GM18526 (cell line): ENCODE results near the gene HOXC12.

Experiments
- POLR2A ChIP-seq: IDR thresholded peaks from 3 replicates; pipeline ENCODE4 v1.6.1; 2011; ENCODE audit not compliant: insufficient read length; ENCODE audit errors: extremely low read depth

The HOXC12 gene, protein sequence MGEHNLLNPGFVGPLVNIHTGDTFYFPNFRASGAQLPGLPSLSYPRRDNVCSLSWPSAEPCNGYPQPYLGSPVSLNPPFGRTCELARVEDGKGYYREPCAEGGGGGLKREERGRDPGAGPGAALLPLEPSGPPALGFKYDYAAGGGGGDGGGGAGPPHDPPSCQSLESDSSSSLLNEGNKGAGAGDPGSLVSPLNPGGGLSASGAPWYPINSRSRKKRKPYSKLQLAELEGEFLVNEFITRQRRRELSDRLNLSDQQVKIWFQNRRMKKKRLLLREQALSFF

DNA sequence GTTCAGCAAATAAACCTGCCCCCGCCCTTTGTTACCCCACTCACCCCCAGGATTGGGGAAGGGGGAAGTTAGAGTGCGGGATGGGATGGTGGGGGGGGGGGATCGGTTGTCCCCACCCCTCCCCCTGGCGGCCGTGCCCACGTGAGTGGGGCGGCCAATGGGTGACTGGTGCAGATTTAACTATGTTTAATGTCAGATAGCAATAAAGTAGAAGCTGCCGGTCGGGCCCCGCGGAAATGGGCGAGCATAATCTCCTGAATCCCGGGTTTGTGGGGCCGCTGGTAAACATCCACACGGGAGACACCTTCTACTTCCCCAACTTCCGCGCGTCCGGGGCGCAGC is at the start of gene HOXC12:
TSS of gene HOXC12 (plus strand) at position 210 of the 342 bp plus-strand sequence. CDS start at position 237, 27 bp downstream.
- TF ChIP-seq POLR2A = no peak

GRCh38 chr12:53907103-53907502 is 47.6 kb upstream of the HOXC12 start:
- TF ChIP-seq POLR2A = no peak

DNA sequence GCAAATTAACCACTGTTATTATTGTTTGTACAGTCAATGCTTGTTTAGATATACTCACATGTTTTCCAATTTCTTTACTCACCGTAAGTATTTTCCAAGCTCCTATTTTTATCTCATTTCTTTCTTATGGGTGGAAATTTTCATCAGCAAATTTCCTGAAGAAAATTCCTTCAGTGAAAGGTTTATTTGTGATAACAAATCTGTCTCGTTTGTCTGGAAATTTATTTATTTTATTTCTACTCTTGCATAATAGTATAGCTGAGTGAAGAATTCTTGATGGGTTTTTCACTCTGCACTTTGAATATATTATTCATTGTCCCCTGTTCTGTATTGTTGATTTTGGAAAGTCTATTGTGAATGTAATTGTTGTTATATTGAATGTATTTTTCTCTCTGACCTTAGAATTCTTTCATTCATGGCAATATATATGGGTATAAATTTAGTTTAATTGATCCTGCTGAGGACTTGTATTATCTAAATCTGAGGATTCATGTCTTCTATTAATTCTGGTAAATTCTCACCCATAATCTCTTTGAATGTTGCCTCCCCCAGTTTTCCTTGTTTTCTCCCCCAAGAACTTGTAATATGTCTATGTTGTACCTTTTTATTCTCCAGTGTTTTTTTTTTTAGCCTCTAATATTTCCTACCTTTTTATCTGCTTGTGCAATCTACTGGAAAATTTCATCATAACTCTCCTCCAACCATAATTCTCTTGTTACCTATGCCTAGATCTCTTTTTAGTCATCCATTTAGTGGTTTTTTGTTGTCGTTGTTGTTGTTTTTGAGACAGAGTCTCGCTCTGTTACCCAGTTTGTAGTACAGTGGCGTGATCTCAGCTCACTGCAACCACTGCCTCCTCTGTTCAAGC is 37.7 kb upstream of the HOXC12 start:
- TF ChIP-seq POLR2A = no peak

GRCh38 chr12:53924521-53925405 is 29.9 kb upstream of the HOXC12 start:
- TF ChIP-seq POLR2A = no peak

GRCh38 chr12:53927220-53928029 is 27.3 kb upstream of the HOXC12 start:
- TF ChIP-seq POLR2A = no peak

DNA sequence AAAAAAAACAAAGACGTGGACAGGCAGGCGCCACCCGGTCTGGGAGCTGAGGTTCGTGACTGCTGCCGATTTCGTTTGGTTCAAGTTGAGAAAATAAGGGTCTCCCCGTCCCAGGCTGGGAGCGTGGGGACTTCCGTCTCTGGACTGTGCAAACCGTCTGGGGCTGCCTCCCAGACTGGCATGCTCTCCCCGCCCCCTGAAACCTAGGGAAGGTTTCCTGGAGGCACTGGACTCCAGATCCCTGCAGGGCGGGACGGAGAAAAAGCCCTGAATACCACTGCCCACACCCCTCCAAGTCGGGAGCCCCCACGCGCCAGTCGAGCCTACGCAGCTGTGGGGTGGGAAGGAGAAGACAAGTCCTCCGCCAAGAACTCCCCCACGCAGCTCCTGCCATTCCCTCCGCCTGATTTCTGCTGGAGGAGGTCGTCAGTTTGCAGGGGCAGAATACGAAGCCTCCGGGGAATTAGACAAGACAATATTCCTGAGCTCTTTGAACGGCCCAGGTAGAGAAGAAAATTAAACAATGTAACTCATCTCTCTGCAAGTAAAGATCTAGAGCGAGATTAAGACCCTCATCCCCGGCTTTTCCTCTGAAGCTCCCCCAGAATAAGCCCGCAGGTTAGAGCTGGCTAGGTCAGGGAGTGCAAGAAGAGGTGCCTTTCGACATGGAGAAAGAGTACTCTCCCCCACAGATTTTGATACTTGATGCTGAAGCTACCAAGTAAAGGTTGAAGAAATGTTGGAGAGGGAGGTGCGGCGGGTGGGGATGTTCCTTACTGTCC is 26.5 kb upstream of the HOXC12 start:
- TF ChIP-seq POLR2A = no peak

GRCh38 chr12:53929527-53929926 is 25.2 kb upstream of the HOXC12 start:
- no peak for TF ChIP-seq POLR2A

DNA sequence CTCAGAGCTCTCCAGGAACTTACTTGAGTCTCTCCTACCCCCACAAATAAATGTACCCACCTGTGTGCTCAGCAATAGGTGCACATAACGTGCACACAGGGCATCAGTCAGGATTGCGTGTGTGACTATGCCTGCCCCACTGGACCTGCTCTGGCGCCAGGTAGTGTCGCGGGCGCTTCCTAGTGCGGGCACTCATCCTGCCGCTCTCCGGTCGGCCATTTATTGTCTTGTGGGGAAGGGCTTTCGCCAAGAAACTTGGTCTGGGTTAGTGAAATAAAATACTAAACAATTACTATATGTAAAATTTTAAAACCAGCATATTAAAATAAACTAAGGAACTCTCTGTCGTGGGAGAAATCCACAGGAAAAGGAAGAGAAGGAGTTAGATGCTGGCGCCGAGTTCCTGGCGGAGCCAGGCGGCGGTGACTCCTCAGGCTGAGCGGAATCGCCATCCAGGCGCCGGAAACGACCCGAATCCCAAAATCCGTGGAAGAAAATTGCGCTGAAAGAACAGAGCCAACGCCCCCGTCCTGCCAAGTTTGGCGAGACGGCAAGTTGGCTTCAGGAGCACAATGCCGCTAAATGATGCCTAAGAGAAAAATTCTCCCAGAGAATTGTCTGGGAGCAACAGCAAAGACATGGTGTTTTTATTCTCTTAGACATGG is 24.0 kb upstream of the HOXC12 start:
- TF ChIP-seq POLR2A = no peak

GRCh38 chr12:53931844-53932581 is 22.7 kb upstream of the HOXC12 start:
- TF ChIP-seq POLR2A = no peak

- TF ChIP-seq POLR2A = no peak
Observed at GRCh38 chr12:53932915-53933314, 21.8 kb upstream of the HOXC12 start.

DNA sequence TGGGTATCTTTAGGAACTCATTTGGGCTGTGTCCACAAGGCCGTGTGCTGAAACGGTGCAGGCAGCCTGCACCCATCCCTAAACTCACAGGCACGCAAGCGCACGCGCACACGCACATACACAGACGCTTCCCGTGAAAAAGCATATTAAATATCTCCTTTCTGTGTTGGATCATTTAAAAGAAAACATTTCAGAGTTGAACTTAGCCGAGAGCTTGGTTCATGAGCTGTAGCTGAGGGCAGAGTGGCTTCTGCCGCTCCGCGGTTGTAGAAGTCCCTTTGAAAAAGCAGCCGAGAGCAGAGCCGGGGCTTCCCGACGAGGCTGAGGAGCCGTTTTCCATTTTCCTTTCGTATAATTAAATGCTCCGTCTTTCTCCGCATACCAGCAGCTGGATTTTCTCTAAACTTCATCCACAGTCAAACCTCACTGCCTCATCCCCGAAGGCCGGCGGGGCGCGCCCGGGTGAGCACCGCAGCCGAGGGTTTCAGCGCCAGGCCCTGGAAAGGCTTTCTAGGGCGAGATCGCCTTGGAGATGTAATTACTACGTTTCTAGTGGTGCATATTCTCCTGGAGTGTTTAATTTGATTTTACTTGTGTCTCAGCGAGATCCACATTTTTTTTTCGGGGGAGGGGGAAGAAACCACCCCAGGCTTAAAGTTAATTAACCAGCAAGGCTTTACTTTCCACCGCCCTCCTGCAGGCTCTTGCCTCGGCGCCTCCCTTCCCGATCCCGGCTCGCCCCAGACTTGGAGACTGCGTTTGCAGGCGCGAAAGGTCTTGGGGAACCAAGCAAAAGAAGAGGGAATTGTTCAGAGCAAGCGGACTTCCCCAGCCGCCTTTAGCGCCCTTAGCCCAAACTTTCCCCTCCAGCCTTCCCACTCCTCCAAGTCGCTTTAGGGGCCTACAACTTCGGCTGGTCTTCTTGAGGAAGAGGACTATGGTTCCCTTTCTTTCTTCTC is 19.0 kb upstream of the HOXC12 start:
- no peak for TF ChIP-seq POLR2A

- no peak for TF ChIP-seq POLR2A
Observed at GRCh38 chr12:53937099-53937498, 17.6 kb upstream of the HOXC12 start.
